Stimulated activated CD4-positive, alpha-beta T cell treated with anti-CD3 and anti-CD28 coated beads, Interleukin-1b, Interleukin-23, amount 100 ng/mL, for 4 hours (primary cell): ENCODE results near the gene ZAR1L.
"Not testable (repeated sequence)": the region's sequence is repeated elsewhere in the genome, so short reads cannot be mapped to it uniquely, and the experiment has no call there.

Experiments
- DNase-seq, 2 donors: peaks; one replicate each; pipeline ENCODE4 v3.0.0-alpha.2; 2020; ENCODE audit warnings: low read depth in 2 of 2

The ZAR1L gene, protein sequence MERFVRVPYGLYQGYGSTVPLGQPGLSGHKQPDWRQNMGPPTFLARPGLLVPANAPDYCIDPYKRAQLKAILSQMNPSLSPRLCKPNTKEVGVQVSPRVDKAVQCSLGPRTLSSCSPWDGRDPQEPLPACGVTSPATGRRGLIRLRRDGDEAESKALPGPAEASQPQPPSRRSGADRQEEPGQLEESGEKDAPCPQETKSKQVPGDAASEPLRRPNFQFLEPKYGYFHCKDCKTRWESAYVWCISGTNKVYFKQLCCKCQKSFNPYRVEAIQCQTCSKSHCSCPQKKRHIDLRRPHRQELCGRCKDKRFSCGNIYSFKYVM

DNA sequence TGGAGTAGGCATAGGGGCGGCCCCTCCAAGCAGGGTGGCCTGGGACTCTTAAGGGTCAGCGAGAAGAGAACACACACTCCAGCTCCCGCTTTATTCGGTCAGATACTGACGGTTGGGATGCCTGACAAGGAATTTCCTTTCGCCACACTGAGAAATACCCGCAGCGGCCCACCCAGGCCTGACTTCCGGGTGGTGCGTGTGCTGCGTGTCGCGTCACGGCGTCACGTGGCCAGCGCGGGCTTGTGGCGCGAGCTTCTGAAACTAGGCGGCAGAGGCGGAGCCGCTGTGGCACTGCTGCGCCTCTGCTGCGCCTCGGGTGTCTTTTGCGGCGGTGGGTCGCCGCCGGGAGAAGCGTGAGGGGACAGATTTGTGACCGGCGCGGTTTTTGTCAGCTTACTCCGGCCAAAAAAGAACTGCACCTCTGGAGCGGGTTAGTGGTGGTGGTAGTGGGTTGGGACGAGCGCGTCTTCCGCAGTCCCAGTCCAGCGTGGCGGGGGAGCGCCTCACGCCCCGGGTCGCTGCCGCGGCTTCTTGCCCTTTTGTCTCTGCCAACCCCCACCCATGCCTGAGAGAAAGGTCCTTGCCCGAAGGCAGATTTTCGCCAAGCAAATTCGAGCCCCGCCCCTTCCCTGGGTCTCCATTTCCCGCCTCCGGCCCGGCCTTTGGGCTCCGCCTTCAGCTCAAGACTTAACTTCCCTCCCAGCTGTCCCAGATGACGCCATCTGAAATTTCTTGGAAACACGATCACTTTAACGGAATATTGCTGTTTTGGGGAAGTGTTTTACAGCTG lies at the start of gene ZAR1L, which contains the start of gene BRCA2:
ZAR1L (minus strand) TSS at position 126 of the 790 bp plus-strand sequence. CDS start 3,438 bp downstream, outside the sequence.
BRCA2 (plus strand) TSS at position 271 of the 790 bp plus-strand sequence. CDS start 953 bp downstream, outside the sequence.
- DNase-seq, result peak; percentile 75 to 81

DNA sequence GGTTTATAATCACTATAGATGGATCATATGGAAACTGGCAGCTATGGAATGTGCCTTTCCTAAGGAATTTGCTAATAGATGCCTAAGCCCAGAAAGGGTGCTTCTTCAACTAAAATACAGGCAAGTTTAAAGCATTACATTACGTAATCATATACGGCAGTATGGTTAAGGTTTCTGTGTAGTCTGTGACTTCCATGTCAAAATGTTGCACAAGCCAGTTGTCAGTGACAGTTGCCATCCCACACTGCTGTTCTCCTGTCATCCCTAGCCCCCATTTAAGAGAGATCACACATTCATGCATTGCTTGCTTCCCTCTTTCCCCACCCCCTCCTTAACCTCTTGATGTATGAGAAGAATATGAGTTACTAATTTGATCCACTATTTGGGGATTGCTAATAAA lies 47.4 kb upstream of the ZAR1L start:
- DNase-seq, result no peak

GRCh38 chr13:32355935-32356334 lies 40.8 kb upstream of the ZAR1L start:
- DNase-seq, result not testable (repeated sequence)

DNA sequence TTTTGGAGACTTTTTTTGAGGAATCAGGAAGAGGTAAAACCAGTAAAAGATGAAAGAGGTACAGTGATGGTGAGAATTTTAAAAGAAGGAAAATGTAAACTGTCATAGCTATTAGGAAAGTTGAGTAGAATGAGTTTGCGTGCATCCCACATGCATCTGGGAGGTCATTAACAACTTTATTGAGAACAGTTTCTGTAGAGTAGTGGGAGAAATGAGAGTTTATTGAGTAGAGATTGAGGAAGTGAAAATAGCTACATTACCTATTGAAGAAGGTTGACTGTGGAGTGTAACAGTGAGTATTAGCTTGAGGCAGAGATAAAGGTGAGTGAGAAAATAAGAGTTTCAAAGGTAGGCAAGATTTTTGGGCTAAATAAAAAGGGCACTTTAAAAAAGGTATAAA lies 38.9 kb upstream of the ZAR1L start:
- DNase-seq, result no peak

GRCh38 chr13:32350839-32351441 lies 35.8 kb upstream of the ZAR1L start:
- not testable (repeated sequence) for DNase-seq

- no peak for DNase-seq
These were observed 32.5 kb upstream of the ZAR1L start for GRCh38 chr13:32347651-32348050.

DNA sequence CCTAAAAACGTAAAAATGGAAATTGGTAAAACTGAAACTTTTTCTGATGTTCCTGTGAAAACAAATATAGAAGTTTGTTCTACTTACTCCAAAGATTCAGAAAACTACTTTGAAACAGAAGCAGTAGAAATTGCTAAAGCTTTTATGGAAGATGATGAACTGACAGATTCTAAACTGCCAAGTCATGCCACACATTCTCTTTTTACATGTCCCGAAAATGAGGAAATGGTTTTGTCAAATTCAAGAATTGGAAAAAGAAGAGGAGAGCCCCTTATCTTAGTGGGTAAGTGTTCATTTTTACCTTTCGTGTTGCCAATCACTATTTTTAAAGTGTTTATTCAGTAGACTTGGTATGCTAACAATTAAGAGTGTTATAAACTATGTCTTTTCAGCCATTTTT lies 25.8 kb upstream of the ZAR1L start:
- DNase-seq, result no peak

DNA sequence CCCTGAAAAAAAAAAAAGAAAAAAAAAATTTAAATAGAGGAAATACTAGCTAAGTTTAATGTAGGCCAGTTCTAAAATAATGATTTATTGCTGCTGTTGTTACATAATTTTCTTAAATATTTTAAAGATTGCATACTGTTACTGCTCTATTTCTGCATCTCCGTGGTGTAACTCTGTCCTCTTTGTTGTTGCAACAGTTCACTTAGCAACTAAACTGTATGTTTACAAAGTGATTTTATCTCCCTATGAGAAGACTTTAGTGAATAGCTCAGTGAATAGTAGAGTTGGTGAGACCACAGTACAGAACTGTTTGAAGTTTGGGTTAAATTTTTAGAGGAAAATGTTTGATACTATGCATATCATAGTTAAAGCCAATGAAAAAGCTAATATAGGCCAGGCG lies 19.5 kb upstream of the ZAR1L start:
- no peak for DNase-seq

GRCh38 chr13:32330441-32330840 lies 15.3 kb upstream of the ZAR1L start:
- DNase-seq, result no peak

GRCh38 chr13:32323912-32324311 lies 8.7 kb upstream of the ZAR1L start:
- no peak for DNase-seq

DNA sequence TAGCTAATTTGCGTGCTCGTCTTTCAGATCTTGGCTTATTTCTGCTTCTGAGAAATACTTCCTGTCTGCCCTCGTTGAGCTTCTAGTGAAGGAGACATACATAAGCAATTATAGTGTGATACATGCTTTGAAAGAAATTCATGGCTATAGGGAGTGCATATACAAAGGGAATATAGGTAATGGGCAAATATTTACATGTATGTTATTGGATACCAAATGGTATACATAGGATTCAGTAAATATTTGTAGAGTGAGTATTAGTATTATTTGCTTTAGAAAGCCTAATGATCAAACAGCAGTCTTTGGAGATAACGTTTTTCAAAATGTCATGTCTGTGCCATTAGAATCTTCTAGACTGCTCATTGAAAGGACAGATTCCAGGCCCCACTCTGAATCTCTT lies 5.4 kb upstream of the ZAR1L start:
- no peak for DNase-seq

DNA sequence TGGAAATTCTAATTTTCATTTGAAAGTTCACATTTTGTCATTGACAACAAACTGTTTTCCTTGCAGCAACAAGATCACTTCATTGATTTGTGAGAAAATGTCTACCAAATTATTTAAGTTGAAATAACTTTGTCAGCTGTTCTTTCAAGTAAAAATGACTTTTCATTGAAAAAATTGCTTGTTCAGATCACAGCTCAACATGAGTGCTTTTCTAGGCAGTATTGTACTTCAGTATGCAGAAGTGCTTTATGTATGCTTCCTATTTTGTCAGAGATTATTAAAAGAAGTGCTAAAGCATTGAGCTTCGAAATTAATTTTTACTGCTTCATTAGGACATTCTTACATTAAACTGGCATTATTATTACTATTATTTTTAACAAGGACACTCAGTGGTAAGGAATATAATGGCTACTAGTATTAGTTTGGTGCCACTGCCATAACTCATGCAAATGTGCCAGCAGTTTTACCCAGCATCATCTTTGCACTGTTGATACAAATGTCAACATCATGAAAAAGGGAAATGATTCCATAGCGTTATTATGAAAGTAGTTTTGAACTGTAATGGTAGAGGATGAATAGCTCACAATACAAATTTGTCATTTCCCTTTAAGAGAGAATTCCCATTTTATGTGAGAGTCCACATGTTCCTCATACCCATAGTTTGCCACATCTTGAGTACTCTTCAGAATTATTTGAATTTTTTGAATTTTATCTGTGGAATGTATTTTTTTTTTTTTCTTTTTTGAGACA lies 2.7 kb upstream of the ZAR1L start:
- no peak for DNase-seq

- no peak for DNase-seq
These were observed 1.3 kb upstream of the ZAR1L start for GRCh38 chr13:32316501-32316900.

GRCh38 chr13:32316028-32316339 lies 821 bp upstream of the ZAR1L start:
- DNase-seq, result no peak

DNA sequence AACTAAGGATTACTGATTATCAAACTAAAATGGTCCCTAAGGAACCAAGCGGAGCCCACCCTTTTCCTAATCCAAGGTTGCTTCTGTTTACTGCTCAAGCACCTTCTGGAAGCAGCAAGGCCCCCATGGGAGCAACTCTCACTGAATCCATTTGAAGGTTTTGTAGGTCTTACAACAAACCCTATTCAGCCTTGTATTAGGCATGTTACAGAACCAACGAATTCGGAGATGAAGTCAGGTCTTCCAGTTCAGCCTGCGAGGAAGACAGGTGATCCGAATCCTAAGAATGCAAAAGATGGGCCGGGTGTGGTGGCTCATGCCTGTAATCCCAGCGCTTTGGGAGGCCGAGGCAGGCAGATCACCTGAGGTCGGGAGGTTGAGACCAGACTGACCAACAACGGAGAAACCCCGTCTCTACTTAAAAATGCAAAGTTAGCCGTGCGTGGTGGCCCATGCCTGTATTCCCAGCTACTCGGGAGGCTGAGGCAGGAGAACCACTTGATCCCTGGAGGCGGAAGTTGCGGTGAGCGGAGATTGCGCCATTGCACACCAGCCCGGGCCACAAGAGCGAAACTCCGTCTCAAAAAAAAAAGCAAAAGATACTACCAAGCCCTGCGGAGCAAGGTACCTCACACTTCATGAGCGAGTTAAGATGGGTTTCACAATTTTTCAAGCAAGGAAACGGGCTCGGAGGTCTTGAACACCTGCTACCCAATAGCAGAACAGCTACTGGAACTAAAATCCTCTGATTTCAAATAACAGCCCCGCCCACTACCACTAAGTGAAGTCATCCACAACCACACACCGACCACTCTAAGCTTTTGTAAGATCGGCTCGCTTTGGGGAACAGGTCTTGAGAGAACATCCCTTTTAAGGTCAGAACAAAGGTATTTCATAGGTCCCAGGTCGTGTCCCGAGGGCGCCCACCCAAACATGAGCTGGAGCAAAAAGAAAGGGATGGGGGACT lies 609 bp downstream of the ZAR1L start:
- peak in 1 of 2 donors; percentile 51 for DNase-seq

DNA sequence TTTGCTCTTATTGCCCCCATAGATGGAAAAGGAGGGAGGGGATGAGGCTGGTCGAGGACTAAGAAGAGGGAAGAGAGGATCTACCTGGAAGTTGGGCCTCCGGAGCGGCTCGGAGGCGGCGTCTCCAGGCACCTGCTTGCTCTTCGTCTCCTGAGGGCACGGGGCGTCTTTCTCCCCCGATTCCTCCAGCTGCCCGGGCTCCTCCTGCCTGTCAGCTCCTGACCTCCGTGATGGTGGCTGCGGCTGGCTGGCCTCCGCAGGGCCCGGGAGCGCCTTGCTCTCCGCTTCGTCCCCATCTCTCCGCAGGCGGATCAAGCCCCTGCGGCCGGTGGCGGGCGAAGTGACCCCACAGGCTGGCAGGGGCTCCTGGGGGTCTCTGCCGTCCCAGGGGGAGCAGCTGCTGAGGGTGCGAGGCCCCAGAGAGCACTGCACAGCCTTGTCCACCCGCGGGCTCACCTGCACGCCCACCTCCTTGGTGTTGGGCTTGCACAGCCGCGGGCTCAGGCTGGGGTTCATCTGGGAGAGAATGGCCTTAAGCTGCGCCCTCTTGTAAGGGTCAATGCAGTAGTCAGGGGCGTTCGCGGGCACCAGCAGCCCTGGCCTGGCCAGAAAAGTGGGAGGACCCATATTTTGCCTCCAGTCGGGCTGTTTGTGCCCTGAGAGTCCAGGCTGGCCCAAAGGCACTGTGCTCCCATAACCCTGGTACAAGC lies 3.8 kb downstream of the ZAR1L start:
- DNase-seq, result no peak

DNA sequence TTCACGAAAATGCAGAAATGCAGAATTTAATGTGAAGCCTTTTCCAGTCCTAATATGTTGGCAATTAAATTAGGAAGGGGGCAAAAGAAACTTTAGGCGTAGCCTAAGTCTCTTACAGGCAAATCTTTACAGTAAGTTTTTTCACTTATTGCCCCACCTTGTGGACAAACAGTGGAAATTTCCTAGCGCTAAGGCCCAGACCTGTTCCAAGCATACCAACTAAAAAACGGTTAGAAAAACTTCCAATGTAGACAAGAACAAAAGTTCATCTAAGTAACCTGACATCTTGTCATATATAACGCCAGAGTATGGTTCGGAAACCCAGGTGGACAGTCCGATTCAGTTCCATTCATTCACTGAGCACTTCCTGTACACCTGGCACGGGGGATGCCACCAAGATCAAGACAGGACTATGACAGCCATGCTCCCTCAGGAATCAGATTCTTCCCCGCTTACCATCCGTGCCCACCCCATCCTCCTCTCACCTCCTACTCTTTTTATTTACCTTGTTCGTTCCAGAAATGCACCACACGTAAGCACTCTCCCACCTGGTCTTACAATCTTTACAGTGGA lies 4.9 kb downstream of the ZAR1L start:
- no peak for DNase-seq

DNA sequence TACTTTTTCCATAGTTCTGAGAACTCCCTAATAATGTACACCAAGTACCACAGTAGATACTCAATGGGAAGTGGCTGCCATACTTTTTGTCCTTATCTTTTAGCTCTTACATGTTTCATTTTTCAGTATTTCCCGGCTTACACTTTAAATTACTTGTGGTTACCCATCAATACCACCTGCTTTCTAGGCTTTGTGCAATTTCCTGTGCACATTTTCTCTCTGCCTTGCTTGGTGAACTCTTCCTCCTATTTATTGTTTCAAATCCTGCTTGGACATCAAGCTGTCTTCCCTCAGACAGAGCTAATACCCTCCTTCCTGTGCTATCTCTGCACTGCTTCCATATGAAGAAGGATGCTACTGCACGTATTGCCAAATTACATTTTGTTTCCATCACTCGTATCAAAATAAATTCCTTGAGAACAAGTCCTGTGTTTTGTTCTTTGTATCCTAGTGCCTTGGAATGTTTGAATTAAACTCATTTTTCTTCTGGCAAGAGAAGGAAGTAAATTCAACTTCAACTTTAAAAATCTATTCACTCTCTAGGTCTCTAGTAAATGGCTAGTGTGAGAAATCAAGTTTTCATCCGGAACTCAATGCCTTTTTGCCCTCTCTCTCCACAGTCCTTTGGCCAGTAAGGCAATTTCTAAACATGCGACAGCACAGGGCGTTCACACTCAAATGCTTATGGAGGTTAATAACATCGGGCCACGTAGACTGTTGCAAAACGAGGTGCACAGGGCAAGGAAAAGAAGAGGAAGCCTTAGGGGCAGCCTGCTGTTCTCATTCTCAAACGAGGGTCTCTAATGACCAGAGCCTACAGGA lies 5.6 kb downstream of the ZAR1L start:
- no peak for DNase-seq

- DNase-seq, result no peak
These were observed 9.5 kb downstream of the ZAR1L start for GRCh38 chr13:32305646-32306045.
